DOHH2 (cell line): ENCODE data around the gene TNRC6A.

Source experiments
- EZH2phosphoT487 ChIP-seq: fragments of 200-600 bp; sonication (generic); IDR thresholded peaks from 2 replicates; pipeline ENCODE4 v1.6.1; 2017; ENCODE audit warnings: borderline replicate concordance, mild to moderate bottlenecking, antibody characterized with exemption, low read length, moderate library complexity, mixed read lengths
- TF ChIP-seq, protein P1 (sequence below): fragments of 200-600 bp; sonication (generic); IDR thresholded peaks from one replicate; pipeline ENCODE4 v1.5.1; 2014; ENCODE audit warnings: antibody characterized with exemption, mild to moderate bottlenecking, low read depth, low read length; ENCODE audit not compliant: poor library complexity, severe bottlenecking

DNA sequence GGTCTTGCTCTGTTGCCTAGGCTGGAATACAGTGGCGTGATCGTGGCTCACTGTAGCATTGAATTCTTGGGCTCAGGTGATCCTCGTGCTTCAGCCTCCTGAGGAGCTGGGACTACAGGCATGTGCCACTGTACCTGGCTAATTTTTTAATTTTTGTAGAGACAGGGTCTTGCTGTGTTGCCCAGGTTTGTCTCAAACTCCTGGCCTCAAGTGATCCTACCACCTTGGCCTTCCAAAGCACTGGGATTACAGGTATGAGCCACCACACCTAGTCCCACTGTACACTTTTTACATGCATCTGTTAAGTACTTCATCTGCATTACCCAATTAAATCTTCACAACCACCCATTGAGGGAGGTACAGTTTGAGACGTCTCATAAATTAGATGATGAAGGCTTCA lies 12.4 kb downstream of the TNRC6A start:
- TF ChIP-seq, protein P1, sequence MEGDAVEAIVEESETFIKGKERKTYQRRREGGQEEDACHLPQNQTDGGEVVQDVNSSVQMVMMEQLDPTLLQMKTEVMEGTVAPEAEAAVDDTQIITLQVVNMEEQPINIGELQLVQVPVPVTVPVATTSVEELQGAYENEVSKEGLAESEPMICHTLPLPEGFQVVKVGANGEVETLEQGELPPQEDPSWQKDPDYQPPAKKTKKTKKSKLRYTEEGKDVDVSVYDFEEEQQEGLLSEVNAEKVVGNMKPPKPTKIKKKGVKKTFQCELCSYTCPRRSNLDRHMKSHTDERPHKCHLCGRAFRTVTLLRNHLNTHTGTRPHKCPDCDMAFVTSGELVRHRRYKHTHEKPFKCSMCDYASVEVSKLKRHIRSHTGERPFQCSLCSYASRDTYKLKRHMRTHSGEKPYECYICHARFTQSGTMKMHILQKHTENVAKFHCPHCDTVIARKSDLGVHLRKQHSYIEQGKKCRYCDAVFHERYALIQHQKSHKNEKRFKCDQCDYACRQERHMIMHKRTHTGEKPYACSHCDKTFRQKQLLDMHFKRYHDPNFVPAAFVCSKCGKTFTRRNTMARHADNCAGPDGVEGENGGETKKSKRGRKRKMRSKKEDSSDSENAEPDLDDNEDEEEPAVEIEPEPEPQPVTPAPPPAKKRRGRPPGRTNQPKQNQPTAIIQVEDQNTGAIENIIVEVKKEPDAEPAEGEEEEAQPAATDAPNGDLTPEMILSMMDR, result no peak
- TF ChIP-seq EZH2phosphoT487, result no peak
